ENCODE measurements around the gene ZNF224. TPM values are rescaled to one million over a fixed set of nuclear protein-coding genes. Genes with fewer than 3 reads are reported as not detected.
"Not testable (repeated sequence)": the region's sequence is repeated elsewhere in the genome, so short reads cannot be mapped to it uniquely, and the experiment has no call there.

The ZNF224 gene
- total RNA-seq, 4 donors from 2014 or later, result 4.9 to 14.1 (median 6.9) TPM

GRCh38 chr19:44112802-44113137, 18.6 kb downstream of the ZNF224 start:
- Histone ChIP-seq H3K9me3 (peaks cover 0 to 21% (median 14%) of the 10 kb centered on the region in 3 donors), H3K4me1 (peaks cover 14 to 18% of the 10 kb centered on the region in 2 donors), H3K36me3 (peaks cover 3 to 45% of the 10 kb centered on the region in 2 donors), H3K27ac (peak overlapping the region; percentile 44 to 69 (median 60)), H3K27me3 (no peaks in the 10 kb centered on the region), H3K4me3 (peak overlapping the region; percentile 67 to 92 (median 84))
- intact Hi-C loops (cut with DNase I; ENCODE audit: low total_unique reads), result loop anchor here (1.0 to 5.0 kb wide), 11 partner anchors 18 to 245 kb away; partner anchors contain the start of genes ZNF112, ZNF155, ZNF221 and ZNF224
- TF ChIP-seq POLR2A (IDR thresholded peaks at IDR 0.05), result no peak
- no peak for TF ChIP-seq CTCF (IDR thresholded peaks at IDR 0.05 in 4 of 5, conservative IDR thresholded peaks at IDR 0.05 in 1 of 5)
- DNase-seq, result no peak
- in situ Hi-C loops (cut with MboI; ENCODE audit: low sequenced_read_pairs in 4 of 4), result loop anchor here in 2 of 4 donors (5.0 to 10.0 kb wide), 4 partner anchors 100 to 192 kb away; partner anchors contain the start of genes ZNF227 (in 2 of the 2), ZNF235 (in 2 of the 2) and ZNF230 (in 1 of the 2)
- ATAC-seq, result no peak

- ATAC-seq (peak; percentile 100), DNase-seq (peak; percentile 97 to 98)
- H3K36me3 ChIP-seq, result peaks cover 8 to 45% of the 10 kb centered on the region in 2 donors
- peak within 1 kb of the TSS; percentile 67 to 92 (median 86) for H3K4me3 ChIP-seq
- peaks cover 14 to 18% of the 10 kb centered on the region in 2 donors for H3K4me1 ChIP-seq
- in situ Hi-C loops (cut with MboI; ENCODE audit: low sequenced_read_pairs in 4 of 4), result loop anchor here in 2 of 4 donors (5.0 to 10.0 kb wide), 4 partner anchors 99 to 192 kb away; partner anchors contain the start of genes ZNF227 (in 2 of the 2), ZNF235 (in 2 of the 2) and ZNF230 (in 1 of the 2)
- TF ChIP-seq CTCF (IDR thresholded peaks at IDR 0.05 in 4 of 5, conservative IDR thresholded peaks at IDR 0.05 in 1 of 5) (peak in 1 of 5 experiments; percentile 21), POLR2A (IDR thresholded peaks at IDR 0.05) (peak in 1 of 2 donors; percentile 17)
- peak within 1 kb of the TSS; percentile 73 to 86 (median 84) for H3K27ac ChIP-seq
- peaks cover 0 to 17% (median 12%) of the 10 kb centered on the region in 3 donors for H3K9me3 ChIP-seq
- intact Hi-C loops (cut with DNase I; ENCODE audit: low total_unique reads), result loop anchor here (1.0 to 5.0 kb wide), 11 partner anchors 19 to 244 kb away; partner anchors contain the start of genes ZNF112, ZNF155, ZNF221 and ZNF224
- no peaks in the 10 kb centered on the region for H3K27me3 ChIP-seq
Measured at GRCh38 chr19:44113138-44113783, 19.1 kb downstream of the ZNF224 start, which contains the start of gene ZNF225. Gene ZNF225 (plus strand): TSS chr19:44113399. CDS start chr19:44115828, 2,429 bp downstream.

- peaks cover 9 to 47% of the 10 kb centered on the region in 2 donors for H3K36me3 ChIP-seq
- peaks cover 14 to 18% of the 10 kb centered on the region in 2 donors for H3K4me1 ChIP-seq
- H3K4me3 ChIP-seq, result peak overlapping the region; percentile 67 to 92 (median 86)
- H3K27me3 ChIP-seq, result no peaks in the 10 kb centered on the region
- peak overlapping the region; percentile 73 to 86 (median 84) for H3K27ac ChIP-seq
- in situ Hi-C loops (cut with MboI; ENCODE audit: low sequenced_read_pairs in 4 of 4), result loop anchor here in 2 of 4 donors (5.0 to 10.0 kb wide), 4 partner anchors 98 to 191 kb away; partner anchors contain the start of genes ZNF227 (in 2 of the 2), ZNF235 (in 2 of the 2) and ZNF230 (in 1 of the 2)
- ATAC-seq, result no peak
- DNase-seq, result no peak
- peaks cover 0 to 15% (median 12%) of the 10 kb centered on the region in 3 donors for H3K9me3 ChIP-seq
- TF ChIP-seq CTCF (IDR thresholded peaks at IDR 0.05 in 4 of 5, conservative IDR thresholded peaks at IDR 0.05 in 1 of 5) (no peak), POLR2A (IDR thresholded peaks at IDR 0.05) (no peak)
- intact Hi-C loops (cut with DNase I; ENCODE audit: low total_unique reads), result loop anchor here (1.0 to 5.0 kb wide), 11 partner anchors 20 to 243 kb away; partner anchors contain the start of genes ZNF112, ZNF155, ZNF221 and ZNF224
Measured at GRCh38 chr19:44113784-44114390, 19.7 kb downstream of the ZNF224 start.

GRCh38 chr19:44121162-44121561, 27.0 kb downstream of the ZNF224 start:
- H3K27me3 ChIP-seq; DNase-seq; in situ Hi-C loops (cut with MboI; ENCODE audit: low sequenced_read_pairs in 4 of 4); H3K4me1 ChIP-seq; H3K27ac ChIP-seq; intact Hi-C loops (cut with DNase I; ENCODE audit: low total_unique reads); ATAC-seq; H3K4me3 ChIP-seq: not testable (repeated sequence)
- Histone ChIP-seq H3K9me3 (peaks cover 0 to 13% (median 0%) of the 10 kb centered on the region in 3 donors), H3K36me3 (peaks cover 26 to 100% of the 10 kb centered on the region in 2 donors)
